NCI-H1930 (cell line): Measurements from ENCODE around the gene PARL.
A peak's percentile ranks its signal among the peaks of the same experiment; 100 is the strongest.

Experiments used
- DNase-seq, 2 experiments: peaks; one replicate each; lab custom pipeline; 2025; lab: John Stamatoyannopoulos, UW

The PARL gene

GRCh38 chr3:183817639-183818038 lies 67.0 kb downstream of the PARL start:
- DNase-seq = no peak

GRCh38 chr3:183816681-183817510 lies 67.8 kb downstream of the PARL start:
- no peak for DNase-seq

DNA sequence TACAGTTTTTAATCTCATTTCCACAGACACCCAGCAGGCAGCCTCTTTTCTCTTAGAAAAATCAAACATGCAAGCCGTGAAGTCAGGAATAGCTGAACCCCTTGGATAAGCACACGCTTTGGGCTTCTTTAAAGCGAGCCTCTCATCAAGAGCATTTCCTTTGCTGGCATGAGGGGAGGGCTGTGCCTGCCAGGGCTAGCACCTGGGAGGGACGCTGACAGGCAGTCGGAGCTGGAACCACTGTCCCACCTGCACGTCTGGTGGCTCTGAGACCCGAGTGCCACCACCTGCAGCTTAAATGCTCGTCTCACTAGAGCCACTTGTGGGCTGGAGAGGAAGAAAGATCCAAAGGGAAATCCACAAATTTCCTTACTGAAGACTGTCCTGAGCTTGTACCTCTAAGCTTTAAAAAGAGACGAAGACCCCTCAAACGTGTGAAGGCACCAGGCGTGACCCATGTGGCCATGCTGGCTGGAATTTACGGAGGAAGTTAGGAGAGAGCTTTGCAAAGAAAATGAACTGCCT lies 68.7 kb downstream of the PARL start:
- no peak for DNase-seq

DNA sequence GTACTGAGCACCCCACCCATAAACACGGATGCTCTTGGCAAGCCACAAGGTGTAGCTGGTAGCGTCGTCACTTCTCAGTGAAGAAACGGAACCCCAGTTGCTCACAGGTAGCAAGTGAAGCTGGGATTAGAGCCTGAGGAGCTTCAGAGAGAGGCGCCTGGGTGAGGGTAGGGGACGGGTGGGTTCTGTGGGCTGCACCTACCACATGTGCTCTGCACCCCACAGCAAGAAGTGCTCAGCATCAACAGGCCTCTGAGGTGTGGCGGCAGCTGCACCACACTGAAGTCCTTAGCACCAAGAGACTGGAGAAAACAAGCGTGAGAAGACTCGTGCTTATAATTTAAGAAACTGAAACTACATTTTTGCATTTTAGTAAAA lies 69.1 kb downstream of the PARL start:
- DNase-seq = no peak

DNA sequence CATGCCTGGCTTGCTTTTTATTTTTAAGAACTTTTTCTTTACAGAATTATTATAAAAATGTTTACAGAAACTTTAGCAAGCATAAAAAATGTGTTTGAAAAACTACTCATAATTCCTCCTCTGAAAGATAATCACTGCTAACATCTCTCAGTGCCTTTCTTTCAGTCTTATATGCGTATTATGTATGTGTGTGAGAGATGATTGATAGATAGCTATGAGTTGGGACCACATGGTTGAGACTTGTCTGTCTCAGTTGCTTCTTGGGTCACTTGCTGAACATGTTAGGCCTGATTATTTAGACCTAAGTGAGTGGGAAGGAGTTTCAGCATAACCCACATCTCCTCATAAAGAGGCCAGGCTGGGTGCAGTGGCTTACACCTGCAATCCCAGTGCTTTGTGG lies 70.4 kb downstream of the PARL start:
- no peak for DNase-seq

DNA sequence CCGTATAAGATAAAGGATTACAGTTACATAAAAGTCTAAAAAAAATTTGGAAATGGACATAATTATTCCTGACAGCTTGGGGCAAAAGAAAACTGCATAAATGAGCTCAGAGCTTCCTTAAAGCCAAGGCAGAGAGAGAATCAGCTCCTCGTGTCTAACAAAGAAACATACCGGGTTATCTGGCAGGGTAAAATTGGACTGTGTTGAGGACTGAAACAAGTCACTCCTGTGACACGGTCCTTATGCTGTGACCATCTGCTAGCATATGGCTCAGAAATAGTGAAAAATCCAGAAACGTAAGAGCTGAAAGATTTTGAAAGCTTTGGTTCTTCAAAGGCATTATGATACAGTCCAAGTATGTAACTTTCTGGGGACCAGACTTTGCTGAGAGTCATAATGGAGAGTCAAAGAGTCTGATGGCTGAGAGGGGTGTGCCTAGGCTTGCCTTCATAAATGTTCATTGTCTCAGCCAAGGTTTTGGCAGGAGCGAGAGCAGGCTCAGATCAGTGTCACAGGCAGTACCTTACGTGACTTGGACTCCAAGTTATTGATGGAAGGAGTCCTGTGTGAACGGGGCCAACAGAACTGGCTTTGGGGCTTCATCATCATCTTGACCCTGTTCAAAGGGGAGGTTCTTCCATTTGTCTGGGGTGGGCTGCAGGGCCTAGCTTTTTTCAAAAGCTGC lies 71.8 kb downstream of the PARL start:
- DNase-seq = no peak

DNA sequence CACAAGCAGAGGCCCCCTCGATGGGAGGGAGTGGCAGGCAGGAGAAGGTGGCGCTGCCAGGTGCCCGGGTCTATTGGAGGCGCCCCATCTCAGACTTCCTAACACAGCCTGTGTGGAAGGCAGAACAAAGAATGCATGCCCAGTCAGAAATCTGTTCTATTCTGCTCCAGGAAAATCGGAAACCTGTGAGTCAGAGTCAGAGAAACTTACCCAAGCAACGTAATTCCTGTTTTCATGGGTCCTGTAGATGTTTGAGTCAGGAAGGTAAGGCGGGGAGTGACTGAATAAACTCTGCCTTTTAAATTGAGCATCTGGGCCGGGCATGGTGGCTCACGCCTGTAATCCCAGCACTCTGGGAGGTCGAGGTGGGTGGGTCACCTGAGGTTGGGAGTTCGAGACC lies 73.0 kb downstream of the PARL start:
- no peak for DNase-seq

- DNase-seq = no peak
These were observed 73.8 kb downstream of the PARL start for GRCh38 chr3:183810643-183811594.

- DNase-seq = peak; percentile 47 to 51
These were observed 75.4 kb downstream of the PARL start for GRCh38 chr3:183809270-183809669.

DNA sequence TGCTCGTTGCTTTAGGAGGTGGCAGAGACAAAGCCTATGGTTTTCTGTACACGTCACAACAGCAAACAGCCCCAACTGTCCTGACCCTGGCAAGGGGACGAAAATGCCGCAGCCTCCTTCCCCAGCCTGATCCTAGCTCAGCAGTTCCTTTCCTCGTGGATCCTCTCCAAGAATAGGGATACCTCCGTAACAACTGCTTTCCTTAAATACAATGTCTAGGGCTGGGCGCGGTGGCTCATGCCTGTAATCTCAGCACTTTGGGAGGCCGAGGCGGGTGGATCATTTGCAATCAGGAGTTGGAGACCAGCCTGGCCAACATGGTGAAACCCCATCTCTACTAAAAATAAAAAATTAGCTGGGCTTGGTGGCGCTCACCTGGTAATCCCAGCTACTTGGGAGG lies 76.3 kb downstream of the PARL start:
- no peak for DNase-seq

DNA sequence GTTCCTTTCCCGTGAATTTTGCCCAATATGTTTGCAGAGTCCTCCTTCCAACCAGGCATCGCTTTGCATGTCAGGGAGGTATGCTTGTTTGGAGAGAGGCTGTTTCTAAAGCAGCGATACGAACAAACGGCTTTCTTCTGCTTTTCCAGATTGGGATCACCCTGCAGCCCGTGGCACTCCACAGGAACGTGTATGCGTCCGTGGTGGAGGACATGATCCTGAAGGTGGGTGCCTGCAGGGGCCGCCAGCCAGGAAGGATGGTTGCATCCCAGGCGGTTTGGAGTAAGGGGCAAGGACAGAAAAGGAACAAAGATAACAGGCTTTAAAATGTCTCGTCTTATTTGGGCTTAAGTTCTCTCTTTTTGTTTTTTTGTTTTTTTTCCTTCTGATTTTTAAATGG lies 76.8 kb downstream of the PARL start:
- DNase-seq = no peak

DNA sequence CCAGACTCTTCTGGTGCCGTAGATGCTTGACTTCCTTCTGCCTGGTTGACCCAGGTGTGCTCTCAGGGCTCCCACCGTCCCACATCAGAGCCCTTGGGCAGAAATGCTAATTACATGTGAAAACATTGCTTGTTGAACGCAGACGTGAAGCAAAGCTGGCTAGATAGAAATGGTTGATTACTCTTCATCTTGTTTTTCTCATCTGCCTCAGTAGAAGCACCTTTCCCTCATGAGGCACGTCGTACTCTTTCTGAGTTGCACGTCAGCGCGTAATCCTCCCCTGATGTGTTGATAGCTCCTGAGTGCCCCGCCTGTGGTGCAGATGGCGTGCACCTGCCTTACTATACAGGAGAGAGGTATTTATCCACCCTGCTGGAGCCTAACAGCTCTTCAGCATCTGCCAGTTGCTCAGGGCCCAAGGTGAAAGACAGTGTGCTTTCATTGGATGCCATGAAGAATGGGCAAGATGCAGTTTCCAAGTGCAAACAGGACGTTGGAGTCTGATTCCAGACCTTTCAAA lies 77.4 kb downstream of the PARL start:
- DNase-seq = peak; percentile 82 to 83

- DNase-seq = no peak
These were observed 81.7 kb downstream of the PARL start for GRCh38 chr3:183802989-183803388.

DNA sequence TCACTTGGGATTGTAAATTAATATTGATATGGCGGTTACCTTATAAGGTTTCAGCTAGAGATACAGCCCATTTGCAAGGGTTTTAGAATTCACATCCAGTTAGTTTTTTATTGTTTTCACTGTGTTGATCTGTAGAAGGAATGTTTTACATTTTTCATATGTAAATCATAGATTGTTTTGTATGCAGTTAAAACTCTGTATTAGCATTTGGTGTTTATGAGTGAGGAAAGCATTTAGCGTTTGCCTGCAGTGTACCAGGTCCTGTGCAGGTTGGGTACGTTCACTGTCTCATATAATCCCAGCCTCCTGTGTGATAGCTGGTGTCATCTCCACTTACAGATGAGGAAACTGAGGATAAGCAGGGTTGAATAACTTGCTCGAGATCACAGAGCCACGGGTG lies 83.1 kb downstream of the PARL start:
- no peak for DNase-seq

DNA sequence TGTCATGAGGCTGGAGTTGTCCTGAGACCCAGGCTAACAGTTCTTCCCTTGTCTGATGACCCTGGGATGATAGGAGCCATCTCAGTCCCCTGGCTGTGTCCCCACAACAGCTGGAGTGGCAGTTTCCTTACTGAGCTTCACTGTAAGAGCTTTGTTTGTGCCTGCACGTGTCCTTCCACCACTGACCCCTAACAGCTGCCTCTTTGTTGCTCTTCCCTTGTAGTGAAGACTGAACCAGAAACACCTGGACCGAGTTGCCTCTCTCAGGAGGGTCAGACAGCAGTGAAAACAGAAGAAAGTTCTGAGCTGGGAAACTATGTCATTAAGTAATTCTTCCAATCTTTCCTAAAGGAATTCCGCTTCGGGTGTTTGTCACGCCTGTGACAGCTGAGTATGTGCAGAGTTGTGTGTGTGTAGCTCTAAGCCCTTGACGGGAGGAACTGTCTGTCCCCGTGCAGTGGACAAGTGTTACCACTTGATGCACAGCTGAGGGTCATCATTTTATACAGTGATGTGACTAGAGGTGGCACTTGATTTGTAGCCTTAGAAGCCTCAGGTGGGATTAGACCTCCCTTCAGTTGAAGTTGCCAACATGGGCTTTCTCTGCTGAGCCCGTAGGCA lies 84.3 kb downstream of the PARL start:
- no peak for DNase-seq

- no peak for DNase-seq
These were observed 85.2 kb downstream of the PARL start for GRCh38 chr3:183799461-183799860.

GRCh38 chr3:183797996-183798395 lies 86.7 kb downstream of the PARL start:
- DNase-seq = no peak

GRCh38 chr3:183796372-183796771 lies 88.3 kb downstream of the PARL start:
- no peak for DNase-seq

- no peak for DNase-seq
These were observed 90.2 kb downstream of the PARL start for GRCh38 chr3:183794452-183794851.

GRCh38 chr3:183792976-183793375 lies 91.7 kb downstream of the PARL start:
- DNase-seq = no peak

DNA sequence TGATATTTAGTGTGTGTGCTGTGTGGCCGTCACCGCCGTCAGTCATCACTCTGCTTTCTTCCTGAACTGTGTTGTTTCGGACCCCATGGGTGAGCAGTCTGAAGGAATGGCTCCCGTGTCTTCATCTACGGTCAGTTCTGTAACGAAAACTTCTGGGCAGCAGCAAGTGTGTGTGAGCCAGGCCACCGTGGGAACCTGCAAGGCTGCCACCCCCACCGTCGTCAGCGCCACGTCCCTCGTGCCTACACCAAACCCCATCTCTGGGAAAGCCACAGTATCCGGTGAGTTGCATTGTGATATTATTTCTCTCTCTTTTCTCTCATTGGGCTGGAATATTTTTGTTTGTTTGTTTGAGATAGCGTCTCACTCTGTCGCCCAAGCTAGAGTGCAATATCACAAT lies 94.0 kb downstream of the PARL start:
- DNase-seq = no peak

DNA sequence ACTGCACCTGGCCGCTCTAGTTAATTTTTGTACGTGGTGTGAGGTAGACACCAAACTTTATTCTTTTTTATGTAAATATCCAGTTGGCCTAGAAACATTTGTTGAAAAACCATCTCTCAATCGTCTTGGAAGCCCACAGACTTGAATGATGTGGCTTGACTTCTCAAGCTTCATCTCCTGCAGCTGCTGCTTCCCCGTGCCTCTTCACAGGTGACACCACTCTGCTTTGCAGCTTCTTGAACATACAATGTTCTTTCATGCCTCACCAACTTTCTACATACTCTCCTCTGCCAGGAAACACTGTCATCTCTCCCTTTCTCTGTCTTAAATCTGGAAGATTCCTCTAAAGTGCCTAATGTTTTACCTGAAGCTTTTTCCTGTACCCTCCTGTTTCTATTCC lies 94.9 kb downstream of the PARL start:
- DNase-seq = no peak
